Activated CD4-positive, alpha-beta T cell treated with anti-CD3 and anti-CD28 coated beads, Interleukin-2, amount 50 U/mL, for 1 hour (primary cell): ENCODE measurements around the gene CIRBP.

Source experiments
- DNase-seq: peaks from one replicate; pipeline ENCODE4 v3.0.0-alpha.2; 2020

The CIRBP gene

GRCh38 chr19:1282588-1283206, 13.6 kb downstream of the CIRBP start:
- DNase-seq: no peak

GRCh38 chr19:1283207-1283916, 14.2 kb downstream of the CIRBP start:
- no peak for DNase-seq

GRCh38 chr19:1283917-1284292, 14.8 kb downstream of the CIRBP start:
- no peak for DNase-seq

GRCh38 chr19:1284293-1284978, 15.3 kb downstream of the CIRBP start:
- DNase-seq: no peak

GRCh38 chr19:1284979-1285736, 16.0 kb downstream of the CIRBP start:
- no peak for DNase-seq

- DNase-seq: no peak
These were observed 16.7 kb downstream of the CIRBP start, which contains the start of gene EFNA2 for GRCh38 chr19:1285737-1286360. EFNA2 (plus strand) TSS chr19:1285873; CDS start chr19:1286169, 296 bp downstream.

GRCh38 chr19:1286487-1287353, 17.6 kb downstream of the CIRBP start:
- no peak for DNase-seq

GRCh38 chr19:1287354-1288225, 18.5 kb downstream of the CIRBP start:
- no peak for DNase-seq

GRCh38 chr19:1288226-1288612, 19.1 kb downstream of the CIRBP start:
- no peak for DNase-seq

GRCh38 chr19:1288833-1289685, 19.9 kb downstream of the CIRBP start:
- no peak for DNase-seq

GRCh38 chr19:1289686-1290025, 20.5 kb downstream of the CIRBP start:
- no peak for DNase-seq

- DNase-seq: no peak
These were observed 21.1 kb downstream of the CIRBP start for GRCh38 chr19:1290196-1290702.

- no peak for DNase-seq
These were observed 21.8 kb downstream of the CIRBP start for GRCh38 chr19:1290703-1291651.

- no peak for DNase-seq
These were observed 22.8 kb downstream of the CIRBP start for GRCh38 chr19:1291761-1292418.

GRCh38 chr19:1292419-1293151, 23.5 kb downstream of the CIRBP start:
- no peak for DNase-seq

GRCh38 chr19:1293782-1294604, 24.9 kb downstream of the CIRBP start:
- no peak for DNase-seq
